CD4-positive, alpha-beta T cell treated with Interleukin-17A for 4 hours (primary cell): Measurements from ENCODE around the gene CASP9.

Experiments used
- DNase-seq: peaks from one replicate; pipeline ENCODE4 v3.0.0-alpha.2; 2020; ENCODE audit warnings: mixed read lengths

The CASP9 gene

GRCh38 chr1:15445390-15446122 lies 78.5 kb downstream of the CASP9 start:
- DNase-seq: no peak

- DNase-seq: no peak
These were observed 79.3 kb downstream of the CASP9 start for GRCh38 chr1:15444468-15445389.

- no peak for DNase-seq
These were observed 80.7 kb downstream of the CASP9 start for GRCh38 chr1:15443281-15443680.

- no peak for DNase-seq
These were observed 81.3 kb downstream of the CASP9 start for GRCh38 chr1:15442759-15443158.

- no peak for DNase-seq
These were observed 81.9 kb downstream of the CASP9 start for GRCh38 chr1:15442119-15442518.
